Activated naive CD8-positive, alpha-beta T cell (primary cell): ENCODE data around the gene CDC27.
"Not testable (repeated sequence)": the region's sequence is repeated elsewhere in the genome, so short reads cannot be mapped to it uniquely, and the experiment has no call there.

Experiments
- H3K27ac Mint-ChIP-seq: one replicate; pipeline ENCODE4 v1.8.0; 2021; ENCODE audit warnings: mixed read lengths
- H3K27me3 Mint-ChIP-seq: one replicate; pipeline ENCODE4 v1.8.0; 2021; ENCODE audit warnings: mixed read lengths
- H3K36me3 Mint-ChIP-seq: one replicate; pipeline ENCODE4 v1.8.0; 2021; ENCODE audit warnings: mixed read lengths
- H3K4me1 Mint-ChIP-seq: one replicate; pipeline ENCODE4 v1.8.0; 2021; ENCODE audit warnings: low read depth, mixed read lengths
- H3K4me3 Mint-ChIP-seq: one replicate; pipeline ENCODE4 v1.8.0; 2021; ENCODE audit warnings: mild to moderate bottlenecking, mixed read lengths
- H3K9me3 Mint-ChIP-seq: one replicate; pipeline ENCODE4 v1.8.0; 2021; ENCODE audit warnings: low read depth, mixed read lengths

Gene CDC27

DNA sequence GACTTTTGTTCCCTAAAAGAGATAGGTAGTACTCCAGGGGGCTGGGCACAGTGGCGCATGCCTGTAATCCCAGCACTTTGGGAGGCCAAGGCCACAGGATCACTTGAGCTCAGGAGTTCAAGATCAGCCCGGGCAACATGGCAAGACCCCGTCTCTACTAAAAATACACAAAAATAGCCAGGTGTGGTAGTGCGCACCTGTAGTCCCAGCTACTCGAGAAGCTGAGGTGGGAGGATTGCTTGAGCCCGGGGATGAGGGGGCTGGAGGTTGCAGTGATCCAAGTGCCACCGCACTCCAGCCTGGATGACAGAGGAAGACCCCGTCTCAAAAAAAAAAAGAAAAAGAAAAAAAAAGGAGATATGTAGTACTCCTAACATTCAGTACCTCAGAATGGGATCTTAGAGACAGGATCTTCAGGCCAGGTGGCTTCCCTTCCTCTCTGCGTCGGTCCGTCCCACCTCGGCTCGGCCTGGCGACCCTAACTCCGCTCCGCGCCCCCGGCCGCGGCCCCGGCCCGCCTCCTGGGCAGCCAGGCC lies 89.6 kb downstream of the CDC27 start:
- Mint-ChIP-seq H3K9me3 (no peaks in the 10 kb centered on the region), H3K4me1 (peaks cover 31% of the 10 kb centered on the region), H3K27me3 (no peaks in the 10 kb centered on the region), H3K36me3 (peaks cover 2% of the 10 kb centered on the region), H3K27ac (peak overlapping the region; percentile 34), H3K4me3 (peak overlapping the region; percentile 91)

DNA sequence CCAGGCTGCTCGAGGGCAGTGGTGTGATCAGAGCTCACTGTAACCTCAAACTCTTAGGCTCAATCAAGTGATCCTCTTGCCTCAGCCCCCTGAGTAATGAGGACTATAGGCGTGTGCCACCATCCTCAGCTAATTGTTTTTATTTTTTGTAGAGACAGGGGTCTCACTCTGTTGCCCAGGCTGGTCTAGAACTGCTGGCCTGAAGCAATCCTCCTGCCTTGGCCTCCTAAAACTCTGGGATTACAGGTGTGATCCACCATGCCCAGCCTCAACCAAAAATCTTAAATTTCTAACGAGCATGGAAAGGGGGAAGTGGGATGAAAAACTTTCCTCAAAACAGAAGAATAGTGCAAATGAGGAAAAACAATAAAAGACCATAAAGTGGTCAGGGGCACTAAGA lies 92.8 kb downstream of the CDC27 start:
- Mint-ChIP-seq H3K4me3 (no peak overlapping the region), H3K4me1 (peaks cover 50% of the 10 kb centered on the region), H3K27ac (no peak overlapping the region), H3K36me3 (peaks cover 10% of the 10 kb centered on the region), H3K9me3 (no peaks in the 10 kb centered on the region), H3K27me3 (no peaks in the 10 kb centered on the region)

DNA sequence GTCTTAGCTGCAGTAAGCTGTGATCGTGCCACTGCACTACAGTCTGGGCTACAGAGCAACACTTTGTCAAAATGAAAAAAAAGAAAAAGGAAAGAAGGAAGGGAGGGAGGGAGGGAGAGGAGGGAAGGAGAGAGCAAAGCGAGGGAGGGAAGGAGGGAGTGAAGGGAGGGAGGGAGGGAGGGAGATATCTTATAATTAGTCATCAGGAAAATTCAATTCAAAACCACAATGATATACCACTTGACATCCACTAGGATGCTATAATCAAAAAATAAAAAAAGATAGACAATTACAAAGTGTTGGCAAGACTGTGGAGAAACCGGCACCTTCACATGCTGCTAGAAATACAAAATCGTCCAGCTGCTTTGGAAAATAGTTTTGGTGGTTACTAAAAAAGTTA lies 93.8 kb downstream of the CDC27 start:
- H3K4me3 Mint-ChIP-seq: no peak overlapping the region
- no peak overlapping the region for H3K27ac Mint-ChIP-seq
- peaks cover 10% of the 10 kb centered on the region for H3K36me3 Mint-ChIP-seq
- no peaks in the 10 kb centered on the region for H3K27me3 Mint-ChIP-seq
- H3K9me3 Mint-ChIP-seq: no peaks in the 10 kb centered on the region
- peaks cover 53% of the 10 kb centered on the region for H3K4me1 Mint-ChIP-seq

GRCh38 chr17:47087093-47087492 lies 102.0 kb downstream of the CDC27 start:
- H3K36me3 Mint-ChIP-seq: peaks cover 6% of the 10 kb centered on the region
- H3K27me3 Mint-ChIP-seq: no peaks in the 10 kb centered on the region
- H3K27ac Mint-ChIP-seq: no peak overlapping the region
- H3K4me1 Mint-ChIP-seq: peaks cover 48% of the 10 kb centered on the region
- H3K9me3 Mint-ChIP-seq: no peaks in the 10 kb centered on the region
- no peak overlapping the region for H3K4me3 Mint-ChIP-seq

DNA sequence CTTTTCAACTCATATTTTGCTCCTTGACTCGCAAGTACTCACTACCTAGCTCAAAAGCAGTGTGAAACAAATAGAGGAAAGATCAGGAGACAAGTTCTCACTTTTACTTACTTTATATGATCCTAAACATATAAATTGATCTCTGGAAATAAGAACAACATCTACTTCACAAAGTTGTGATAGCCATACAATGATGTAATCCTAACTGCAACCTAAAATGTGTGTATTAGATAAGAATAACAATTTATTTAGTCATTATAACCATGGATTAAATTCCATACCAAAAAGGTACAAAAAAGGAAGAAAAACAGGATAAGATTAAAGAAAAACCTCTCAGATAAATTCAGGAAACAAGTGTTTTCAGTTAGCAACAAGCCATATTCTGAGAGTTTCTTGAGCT lies 103.4 kb downstream of the CDC27 start:
- Mint-ChIP-seq H3K27ac (no peak overlapping the region), H3K4me1 (peaks cover 40% of the 10 kb centered on the region), H3K27me3 (no peaks in the 10 kb centered on the region), H3K9me3 (no peaks in the 10 kb centered on the region), H3K4me3 (no peak overlapping the region), H3K36me3 (peaks cover 2% of the 10 kb centered on the region)

GRCh38 chr17:47078801-47079200 lies 110.3 kb downstream of the CDC27 start:
- Mint-ChIP-seq H3K27ac (no peak overlapping the region), H3K4me3 (no peak overlapping the region), H3K36me3 (no peaks in the 10 kb centered on the region), H3K27me3 (no peaks in the 10 kb centered on the region), H3K9me3 (no peaks in the 10 kb centered on the region), H3K4me1 (peaks cover 4% of the 10 kb centered on the region)

- Mint-ChIP-seq H3K4me3 (no peak overlapping the region), H3K36me3 (no peaks in the 10 kb centered on the region), H3K27ac (no peak overlapping the region), H3K9me3 (no peaks in the 10 kb centered on the region), H3K4me1 (peaks cover 6% of the 10 kb centered on the region), H3K27me3 (no peaks in the 10 kb centered on the region)
Observed at GRCh38 chr17:47077576-47077975, 111.5 kb downstream of the CDC27 start.

- H3K36me3 Mint-ChIP-seq: no peaks in the 10 kb centered on the region
- H3K27me3 Mint-ChIP-seq: no peaks in the 10 kb centered on the region
- no peaks in the 10 kb centered on the region for H3K9me3 Mint-ChIP-seq
- no peak overlapping the region for H3K27ac Mint-ChIP-seq
- peaks cover 12% of the 10 kb centered on the region for H3K4me1 Mint-ChIP-seq
- H3K4me3 Mint-ChIP-seq: no peak overlapping the region
Observed at GRCh38 chr17:47076171-47076570, 112.9 kb downstream of the CDC27 start.

DNA sequence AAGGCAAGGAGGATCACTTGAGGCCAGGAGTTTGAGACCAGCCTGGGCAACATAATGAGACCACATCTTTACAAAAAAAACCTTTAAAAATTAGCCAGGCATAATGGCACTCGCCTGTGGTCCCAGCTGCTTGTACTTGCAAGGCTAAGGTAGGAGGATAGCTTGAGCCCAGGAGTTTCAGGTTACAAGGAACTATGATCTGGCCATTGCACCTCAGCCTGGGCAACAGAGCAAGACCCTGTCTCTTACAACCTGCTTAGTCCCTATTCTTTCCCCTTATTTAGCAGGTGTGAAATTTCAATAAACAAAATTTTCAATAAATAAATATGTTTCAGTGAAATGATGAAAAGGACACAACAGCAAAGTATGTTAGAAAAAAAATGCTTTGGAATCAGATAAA lies 114.7 kb downstream of the CDC27 start:
- H3K4me1 Mint-ChIP-seq: peaks cover 18% of the 10 kb centered on the region
- H3K4me3 Mint-ChIP-seq, H3K36me3 Mint-ChIP-seq, H3K9me3 Mint-ChIP-seq, H3K27ac Mint-ChIP-seq, H3K27me3 Mint-ChIP-seq: not testable (repeated sequence)

- H3K36me3 Mint-ChIP-seq, H3K27me3 Mint-ChIP-seq, H3K27ac Mint-ChIP-seq, H3K9me3 Mint-ChIP-seq, H3K4me3 Mint-ChIP-seq: not testable (repeated sequence)
- H3K4me1 Mint-ChIP-seq: peaks cover 21% of the 10 kb centered on the region
Observed at GRCh38 chr17:47073629-47074028, 115.5 kb downstream of the CDC27 start.

- peaks cover 24% of the 10 kb centered on the region for H3K4me1 Mint-ChIP-seq
- H3K36me3 Mint-ChIP-seq: no peaks in the 10 kb centered on the region
- no peaks in the 10 kb centered on the region for H3K27me3 Mint-ChIP-seq
- no peaks in the 10 kb centered on the region for H3K9me3 Mint-ChIP-seq
- H3K27ac Mint-ChIP-seq: peak overlapping the region; percentile 17
- no peak overlapping the region for H3K4me3 Mint-ChIP-seq
Observed at GRCh38 chr17:47072886-47073285, 116.2 kb downstream of the CDC27 start.

GRCh38 chr17:47071171-47071570 lies 117.9 kb downstream of the CDC27 start:
- not testable (repeated sequence) for H3K27me3 Mint-ChIP-seq, H3K4me3 Mint-ChIP-seq, H3K36me3 Mint-ChIP-seq, H3K9me3 Mint-ChIP-seq
- Mint-ChIP-seq H3K4me1 (peaks cover 34% of the 10 kb centered on the region), H3K27ac (peak overlapping the region; percentile 51)

- not testable (repeated sequence) for H3K4me3 Mint-ChIP-seq, H3K27ac Mint-ChIP-seq, H3K9me3 Mint-ChIP-seq, H3K27me3 Mint-ChIP-seq, H3K36me3 Mint-ChIP-seq
- peaks cover 35% of the 10 kb centered on the region for H3K4me1 Mint-ChIP-seq
Observed at GRCh38 chr17:47070266-47070665, 118.8 kb downstream of the CDC27 start.
